HG02588 (cell line): ENCODE results near the gene MAGEC3.
"Not testable (repeated sequence)": the region's sequence is repeated elsewhere in the genome, so short reads cannot be mapped to it uniquely, and the experiment has no call there.

ENCODE experiments used
- ATAC-seq: cut with Tn5 transposase; IDR thresholded peaks from one replicate; pipeline ENCODE4 v1.9.1; 2021; ENCODE audit warnings: mild to moderate bottlenecking, moderate library complexity; ENCODE audit not compliant: unreplicated experiment

The MAGEC3 gene

DNA sequence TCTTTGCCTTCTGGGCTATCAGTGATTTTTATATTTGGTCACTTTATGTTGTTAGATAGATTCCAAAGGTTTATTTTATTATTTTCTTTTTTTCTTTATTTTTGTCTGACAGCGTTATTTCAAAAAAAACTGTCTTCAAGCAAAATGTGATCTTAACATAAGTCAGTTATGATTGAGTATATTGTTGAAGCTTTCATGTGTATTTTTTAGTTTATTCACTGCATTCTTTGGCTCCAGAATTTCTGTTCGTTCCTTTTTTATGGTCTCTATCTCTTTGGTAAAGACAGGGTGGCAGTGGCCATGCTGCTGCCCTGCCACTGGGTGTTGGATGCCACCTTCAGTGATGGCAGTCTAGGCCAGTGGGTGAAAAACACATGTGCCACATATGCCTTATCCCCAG, at the start of gene MAGEC3:
MAGEC3 (plus strand) TSS at position 301 of the 400 bp plus-strand sequence; CDS start at position 301, 0 bp downstream.
- ATAC-seq, result no peak

- ATAC-seq, result no peak
Observed at GRCh38 chrX:141791856-141792255, 46.3 kb upstream of the MAGEC3 start.

GRCh38 chrX:141811438-141811837, 26.7 kb upstream of the MAGEC3 start:
- no peak for ATAC-seq

GRCh38 chrX:141814213-141814857, 23.8 kb upstream of the MAGEC3 start:
- no peak for ATAC-seq

- no peak for ATAC-seq
Observed at GRCh38 chrX:141815904-141816303, 22.2 kb upstream of the MAGEC3 start.

GRCh38 chrX:141832247-141832646, 5.9 kb upstream of the MAGEC3 start:
- no peak for ATAC-seq

DNA sequence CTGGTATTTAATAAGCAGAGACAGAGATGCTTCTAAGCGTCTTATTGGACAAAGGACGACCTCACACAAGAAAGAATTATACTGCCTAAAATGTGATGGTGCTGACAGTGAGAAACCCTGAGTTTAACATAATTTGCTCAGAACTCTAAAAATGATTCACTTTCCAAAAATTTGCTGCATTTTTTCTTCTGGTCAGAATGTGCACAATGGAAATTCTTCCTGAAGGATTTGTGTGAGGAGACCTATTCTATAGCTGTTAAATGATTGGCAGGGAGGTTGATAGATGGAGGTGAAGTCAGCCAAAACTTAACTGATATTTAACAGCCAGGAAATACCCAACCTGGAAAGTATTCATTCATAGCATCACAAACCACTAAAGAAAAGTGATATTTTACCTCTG, 1.7 kb downstream of the MAGEC3 start:
- no peak for ATAC-seq

- ATAC-seq, result no peak
Observed at GRCh38 chrX:141857479-141857878, 19.4 kb downstream of the MAGEC3 start.

GRCh38 chrX:141879616-141880015, 41.5 kb downstream of the MAGEC3 start:
- no peak for ATAC-seq

GRCh38 chrX:141888811-141889210, 50.7 kb downstream of the MAGEC3 start:
- not testable (repeated sequence) for ATAC-seq

GRCh38 chrX:141894733-141895132, 56.6 kb downstream of the MAGEC3 start:
- no peak for ATAC-seq

DNA sequence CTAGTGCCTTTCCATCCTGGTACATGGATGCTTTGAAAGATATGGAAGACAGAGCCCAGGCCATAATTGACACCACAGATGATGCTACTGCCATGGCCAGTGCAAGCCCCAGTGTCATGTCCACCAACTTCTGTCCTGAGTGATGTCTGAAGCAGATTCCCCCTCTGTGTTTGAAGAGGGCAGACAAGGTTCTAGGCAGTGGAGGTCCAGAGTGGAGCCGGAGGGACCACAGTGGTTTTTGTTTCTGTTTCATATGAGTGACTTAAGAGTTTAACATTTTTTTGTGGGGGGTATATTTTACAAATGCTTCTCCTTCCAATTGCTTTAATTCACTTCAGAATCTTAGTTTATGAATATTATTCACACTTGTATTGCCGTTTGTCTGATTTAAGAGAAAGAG, 59.6 kb downstream of the MAGEC3 start:
- no peak for ATAC-seq

GRCh38 chrX:141902366-141902765, 64.2 kb downstream of the MAGEC3 start:
- ATAC-seq, result no peak

DNA sequence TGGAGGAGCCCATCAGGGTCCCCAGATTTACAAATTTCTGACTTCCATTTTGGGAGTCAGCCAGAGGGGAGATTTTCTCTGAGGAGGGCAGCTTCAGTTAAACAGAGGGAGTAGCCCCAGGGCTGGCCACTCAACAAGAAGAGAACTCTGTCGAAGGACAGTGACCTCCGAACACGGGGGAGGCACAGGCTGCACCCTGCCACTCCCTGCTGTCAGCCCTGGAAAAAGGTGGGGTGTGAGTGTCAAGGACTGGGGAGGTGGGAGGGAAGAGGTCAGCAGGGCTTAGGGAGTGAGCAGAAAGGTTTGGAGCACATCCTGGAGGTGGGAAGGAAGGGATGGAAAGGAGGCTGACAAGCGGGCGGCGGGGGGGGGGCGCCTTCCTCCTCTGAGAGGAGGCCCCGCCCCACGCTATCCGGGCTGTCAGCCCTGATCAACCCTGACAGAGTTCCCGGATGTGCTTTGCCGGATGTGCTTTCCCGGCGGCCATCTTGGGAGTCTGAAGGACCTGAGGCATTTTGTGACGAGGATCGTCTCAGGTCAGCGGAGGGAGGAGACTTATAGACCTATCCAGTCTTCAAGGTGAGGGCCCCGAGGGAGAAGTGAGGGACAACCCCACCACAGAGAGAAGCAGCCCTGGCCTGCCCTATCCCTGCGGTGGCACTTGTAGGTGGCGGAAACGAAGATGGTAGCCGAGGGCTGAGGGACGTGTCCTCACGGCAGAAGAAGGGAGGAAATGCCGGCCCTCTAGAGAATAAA, 65.5 kb downstream of the MAGEC3 start, which contains the start of gene MAGEC1:
MAGEC1 (plus strand) TSS at position 495 of the 756 bp plus-strand sequence. CDS start 1,179 bp downstream, outside the sequence.
- ATAC-seq, result no peak

DNA sequence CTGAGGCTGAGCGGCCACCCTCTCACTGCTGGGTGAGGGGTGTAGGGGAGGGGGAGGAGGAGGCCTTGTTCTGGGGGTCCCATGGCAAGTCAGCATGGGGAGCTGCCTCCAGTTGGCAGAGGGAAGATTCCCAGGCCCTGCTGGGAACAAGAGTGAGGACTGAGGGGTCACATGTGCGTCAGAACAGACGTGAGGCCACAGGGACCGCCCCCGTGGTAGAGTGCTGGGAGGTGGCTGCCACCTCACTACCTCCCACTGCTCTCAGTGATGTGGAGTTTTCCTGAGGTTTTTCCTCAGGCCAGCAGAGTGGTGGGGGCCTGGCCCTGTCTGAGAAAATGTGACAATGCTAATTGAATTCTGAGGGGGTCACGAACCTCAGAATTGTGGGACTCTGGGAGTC, 66.1 kb downstream of the MAGEC3 start:
- no peak for ATAC-seq

DNA sequence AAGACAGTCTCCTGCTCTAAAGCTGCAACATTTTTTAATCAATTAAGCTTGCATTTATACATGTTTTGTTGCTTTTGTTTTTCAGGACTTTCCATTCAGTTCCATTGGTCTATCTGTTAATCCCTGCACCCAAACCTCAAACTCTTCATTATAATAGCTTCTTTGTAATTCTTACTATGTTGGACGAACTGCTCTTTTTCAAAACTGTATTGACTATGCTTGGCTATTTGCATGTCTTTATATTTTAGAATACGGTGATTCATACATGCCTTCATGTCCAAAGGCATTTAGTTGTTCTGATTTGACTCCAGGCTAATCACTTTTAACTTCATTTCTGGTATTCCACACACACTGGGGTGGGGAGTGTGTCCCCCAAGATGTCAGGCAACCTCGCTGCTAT, 79.7 kb downstream of the MAGEC3 start:
- ATAC-seq, result no peak

GRCh38 chrX:141924293-141924692, 86.2 kb downstream of the MAGEC3 start:
- ATAC-seq, result no peak

DNA sequence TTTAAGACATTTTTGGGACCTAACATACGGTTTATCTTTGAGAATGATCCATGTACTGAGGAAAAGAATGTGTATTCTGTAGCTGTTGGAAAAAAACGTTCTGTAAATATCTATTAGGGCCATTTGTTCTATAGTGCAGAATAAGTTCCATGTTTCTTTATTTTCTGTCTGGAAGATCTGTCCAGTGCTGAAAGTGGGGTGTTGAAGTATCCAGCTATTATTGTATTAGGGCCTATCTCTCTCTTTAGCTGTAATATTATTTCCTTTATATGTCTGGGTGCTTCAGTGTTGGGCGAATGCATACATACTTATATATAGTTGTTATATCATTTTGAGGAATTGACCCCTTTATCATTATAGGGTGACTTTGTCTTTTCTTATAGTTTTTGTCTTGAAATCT, 90.3 kb downstream of the MAGEC3 start:
- no peak for ATAC-seq

DNA sequence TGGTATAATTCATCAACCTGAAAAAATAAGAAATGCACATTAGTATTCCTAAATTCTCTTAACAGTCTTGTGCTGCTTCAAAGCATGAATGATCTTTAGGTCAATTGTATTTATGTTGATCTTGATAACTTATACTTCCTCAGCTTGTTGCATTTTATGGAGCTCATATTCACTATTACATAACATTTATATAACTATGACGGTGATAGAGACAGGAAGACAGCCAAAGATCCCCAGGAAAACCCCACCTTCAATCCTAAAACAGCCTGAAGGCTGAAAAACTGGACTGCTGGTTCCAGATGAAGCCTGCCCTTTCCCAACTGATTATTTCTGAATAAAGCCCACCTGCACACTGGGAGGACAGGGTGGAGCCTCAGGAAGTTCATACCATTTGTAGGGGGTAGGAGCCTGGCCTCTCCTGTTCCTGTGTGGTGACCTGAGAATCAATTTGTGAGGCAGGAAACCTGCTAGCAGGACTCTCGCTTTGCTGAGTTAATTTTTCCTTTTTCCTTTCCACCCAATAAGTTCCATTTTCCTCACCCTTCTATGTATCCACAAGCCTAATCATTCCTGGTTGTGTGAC, 96.0 kb downstream of the MAGEC3 start:
- ATAC-seq, result no peak

- no peak for ATAC-seq
Observed at GRCh38 chrX:141935645-141936044, 97.5 kb downstream of the MAGEC3 start.

GRCh38 chrX:141936080-141936479, 98.0 kb downstream of the MAGEC3 start:
- no peak for ATAC-seq

DNA sequence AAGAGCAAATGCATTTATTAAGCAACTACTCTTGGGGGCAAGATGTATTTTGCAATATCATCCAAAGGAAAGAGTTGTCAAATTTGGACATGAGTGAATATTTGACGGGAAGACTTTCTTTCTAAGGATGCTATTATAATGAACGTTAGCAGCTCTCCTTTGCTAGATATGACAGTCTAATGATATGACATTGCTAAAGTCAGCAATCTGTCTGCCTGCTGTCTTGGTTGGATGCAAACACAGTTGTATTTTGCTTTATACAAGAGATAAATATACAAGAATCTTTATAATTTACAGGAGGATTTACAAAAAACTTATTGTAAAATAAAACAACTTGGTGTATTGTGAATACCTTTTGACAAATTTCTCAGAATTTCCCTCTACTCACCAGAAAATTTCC, 103.1 kb downstream of the MAGEC3 start:
- ATAC-seq, result no peak
